NK-92 treated with Interleukin-12 subunit alpha and Interleukin-12 subunit beta, amount 100 ng/mL, for 24 hours (cell line): ENCODE results near the gene LILRA2.
"Not testable (repeated sequence)": the region's sequence is repeated elsewhere in the genome, so short reads cannot be mapped to it uniquely, and the experiment has no call there.

ENCODE experiments used
- DNase-seq: peaks from one replicate; lab custom pipeline; 2025; lab: John Stamatoyannopoulos, UW

The LILRA2 gene

DNA sequence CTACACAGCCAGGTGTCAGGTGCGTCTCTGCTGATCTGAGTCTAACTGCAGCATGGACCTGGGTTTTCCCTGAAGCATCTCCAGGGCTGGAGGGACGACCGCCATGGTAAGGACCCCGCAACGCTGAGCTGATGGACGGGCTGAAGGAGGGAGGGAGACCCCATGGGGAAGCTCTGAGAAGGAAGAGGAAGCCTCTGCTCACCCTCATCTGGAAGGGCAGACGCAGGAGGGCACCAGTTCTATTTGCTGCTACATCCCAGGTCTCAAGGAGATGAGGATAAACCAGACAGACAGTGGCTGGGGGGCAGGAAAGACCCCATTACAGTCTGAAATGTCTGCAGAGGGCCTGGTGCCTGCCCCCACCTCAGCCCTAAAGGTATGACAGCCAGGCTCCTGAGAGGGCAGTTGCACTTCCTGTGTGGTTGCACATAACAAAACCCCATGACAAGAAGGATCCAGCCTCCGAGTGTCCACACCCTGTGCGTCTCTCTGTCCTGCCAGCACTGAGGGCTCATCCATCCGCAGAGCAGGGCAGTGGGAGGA is at the start of gene LILRA2:
TSS of gene LILRA2 (plus strand) at position 461 of the 543 bp plus-strand sequence. CDS start 89 bp downstream, outside the sequence.
- no peak for DNase-seq

DNA sequence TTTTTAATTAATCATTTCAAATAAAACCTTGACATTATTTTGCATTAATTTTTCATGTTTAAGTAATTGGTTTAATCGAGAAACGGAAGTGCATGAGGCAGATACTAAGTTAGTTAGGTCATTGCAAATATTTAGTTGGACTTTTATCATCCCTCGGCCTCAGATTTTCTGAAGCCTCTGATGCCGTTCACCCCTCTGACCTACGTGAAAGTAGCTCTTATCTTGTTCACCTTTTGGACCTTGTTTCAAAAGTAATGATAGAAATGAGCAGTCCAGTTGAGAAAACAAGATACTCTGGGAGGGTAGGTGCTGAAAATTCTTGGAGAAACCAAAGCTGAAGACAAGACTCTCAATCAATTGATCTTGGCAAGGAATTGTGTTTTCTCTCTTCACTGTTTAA is 48.0 kb upstream of the LILRA2 start:
- no peak for DNase-seq

DNA sequence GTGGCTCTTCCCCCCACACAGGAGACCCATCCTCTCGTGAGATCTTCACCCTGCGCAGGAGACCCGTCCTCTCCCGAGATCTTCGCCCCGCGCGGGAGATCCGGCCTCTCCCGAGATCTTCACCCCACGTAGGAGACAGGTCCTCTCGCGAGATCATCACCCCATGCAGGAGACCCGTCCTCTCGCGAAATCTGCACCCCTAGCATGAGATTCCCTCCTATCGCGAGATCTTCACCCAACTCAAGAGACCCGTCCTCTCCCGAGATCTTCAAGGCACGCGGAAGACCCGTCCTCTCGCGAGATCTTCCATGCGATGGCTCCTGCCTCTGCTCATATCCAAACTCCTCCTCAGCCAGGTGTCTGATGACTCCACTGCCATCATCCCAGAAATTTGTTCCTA is 46.6 kb upstream of the LILRA2 start:
- no peak for DNase-seq

DNA sequence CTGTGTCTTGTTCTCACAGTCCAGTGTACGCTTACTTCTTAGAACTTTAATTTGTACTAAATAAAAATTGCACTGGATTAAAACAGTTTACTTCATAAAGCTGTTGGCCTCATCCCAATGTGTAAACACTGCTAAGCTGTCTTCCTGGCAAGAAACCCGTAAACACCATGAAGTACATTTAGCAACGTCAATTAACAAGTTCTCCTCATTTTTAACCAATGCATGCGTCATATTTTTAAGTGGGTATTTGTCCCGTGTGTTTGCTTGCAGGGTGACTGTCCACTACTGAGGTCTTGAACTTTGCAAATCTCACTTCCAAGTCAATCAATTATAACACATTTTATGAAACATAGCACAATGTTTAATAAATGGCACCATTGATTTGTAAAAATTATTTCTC is 42.7 kb upstream of the LILRA2 start:
- DNase-seq = no peak

DNA sequence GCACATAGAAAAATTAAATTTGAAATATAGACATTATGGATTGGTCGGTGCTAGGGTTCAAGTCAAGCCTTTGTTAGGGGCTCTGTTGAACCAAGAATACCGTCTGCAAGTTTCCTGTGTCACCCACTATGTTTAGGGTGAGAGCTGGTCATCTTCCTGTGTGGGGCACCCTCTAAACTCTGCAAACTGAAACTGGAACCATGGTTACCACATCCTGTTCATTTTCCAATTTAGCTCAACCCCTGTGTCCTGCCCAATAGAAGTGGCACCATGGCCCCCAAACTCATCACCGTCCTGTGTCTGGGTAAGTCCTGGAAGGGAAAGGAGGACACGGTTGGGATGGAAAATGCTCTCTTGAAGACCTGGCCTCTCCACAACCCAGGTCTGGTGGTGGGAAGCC is 41.1 kb upstream of the LILRA2 start:
- peak; percentile 53 for DNase-seq

DNA sequence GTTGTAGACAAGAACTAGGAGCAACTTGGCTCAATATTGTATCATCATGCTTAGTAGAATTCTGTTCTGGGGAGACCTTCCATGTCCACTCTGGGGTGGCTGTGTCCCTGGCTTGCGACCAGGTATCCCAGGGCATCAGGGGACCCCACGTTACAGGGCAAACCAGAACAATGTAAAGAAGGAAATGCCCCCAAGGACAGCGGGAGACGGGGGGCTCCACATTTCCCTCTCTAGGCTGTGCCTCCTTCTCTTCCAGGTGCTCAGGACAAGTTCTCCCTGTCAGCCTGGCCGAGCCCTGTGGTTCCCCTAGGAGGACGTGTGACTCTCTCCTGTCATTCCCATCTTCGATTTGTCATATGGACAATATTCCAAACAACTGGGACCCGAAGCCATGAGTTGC is 40.1 kb upstream of the LILRA2 start:
- DNase-seq = no peak

DNA sequence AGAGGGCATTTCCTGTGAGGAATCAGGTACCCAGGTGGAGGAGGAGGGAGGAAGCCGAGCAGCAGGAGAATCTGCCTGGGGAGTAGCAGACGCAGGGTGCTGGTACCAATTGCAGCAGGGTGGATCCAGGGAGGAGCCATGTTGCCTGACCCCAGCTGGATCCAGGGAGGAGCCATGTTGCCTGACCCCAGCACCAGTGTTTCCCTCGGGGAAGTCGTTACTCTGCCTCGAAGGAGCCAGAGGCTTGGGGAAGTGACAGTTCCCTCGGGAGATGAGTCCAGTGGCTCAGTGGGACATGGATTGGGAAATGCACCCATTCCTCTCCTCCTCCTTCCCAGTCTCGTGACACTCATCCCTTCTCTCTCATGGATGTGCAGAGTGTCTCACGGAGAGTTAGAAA is 39.4 kb upstream of the LILRA2 start:
- no peak for DNase-seq

DNA sequence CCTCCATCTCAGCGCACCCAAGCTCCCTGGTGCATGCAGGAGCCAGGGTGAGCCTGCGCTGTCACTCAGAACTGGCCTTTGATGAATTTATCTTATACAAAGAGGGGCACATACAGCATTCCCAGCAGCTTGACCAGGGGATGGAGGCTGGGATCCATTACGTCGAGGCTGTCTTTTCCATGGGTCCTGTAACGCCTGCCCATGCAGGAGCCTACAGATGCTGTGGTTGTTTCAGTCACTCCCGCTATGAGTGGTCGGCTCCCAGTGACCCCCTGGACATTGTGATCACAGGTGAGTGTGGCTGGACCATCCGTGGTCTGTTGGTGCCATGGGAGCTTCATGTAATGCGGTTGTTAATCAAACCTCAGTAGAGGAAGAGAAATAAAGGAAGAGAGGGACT is 38.0 kb upstream of the LILRA2 start:
- DNase-seq = no peak

DNA sequence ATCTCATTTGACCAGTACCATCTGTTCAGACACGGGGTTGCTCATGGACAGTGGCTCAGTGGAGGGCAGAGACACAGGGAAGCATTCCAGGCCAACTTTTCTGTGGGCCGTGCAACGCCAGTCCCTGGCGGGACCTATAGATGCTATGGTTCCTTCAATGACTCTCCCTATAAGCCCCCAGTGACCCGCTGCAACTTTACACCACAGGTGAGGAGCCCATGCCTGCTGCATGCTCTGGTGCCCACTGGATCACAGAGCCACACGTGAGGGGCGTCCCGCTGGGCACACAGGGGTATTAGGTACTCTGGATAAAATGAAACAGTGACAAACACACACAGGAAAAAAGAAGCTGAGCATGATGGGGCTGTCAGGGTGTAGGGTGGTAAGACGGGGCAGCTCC is 36.6 kb upstream of the LILRA2 start:
- no peak for DNase-seq

DNA sequence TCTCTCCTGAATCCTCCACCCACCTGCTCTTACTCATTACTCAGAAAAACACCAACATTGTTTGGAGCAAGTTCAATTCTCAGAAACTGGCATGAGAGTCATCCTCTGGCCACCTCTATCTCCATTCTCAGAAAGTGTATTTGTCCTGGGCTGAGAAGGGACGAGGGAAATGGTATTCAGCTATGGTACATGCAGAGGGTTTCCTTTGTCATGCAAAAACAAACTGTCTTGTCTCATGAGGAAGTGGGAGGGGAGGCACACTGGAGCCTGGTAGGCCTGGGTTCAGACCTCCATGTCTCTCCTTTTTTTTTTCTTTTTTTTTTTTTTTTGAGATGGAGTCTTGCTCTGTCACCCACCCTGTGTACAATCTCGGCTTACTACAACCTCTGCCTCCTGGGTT is 31.9 kb upstream of the LILRA2 start:
- no peak for DNase-seq

DNA sequence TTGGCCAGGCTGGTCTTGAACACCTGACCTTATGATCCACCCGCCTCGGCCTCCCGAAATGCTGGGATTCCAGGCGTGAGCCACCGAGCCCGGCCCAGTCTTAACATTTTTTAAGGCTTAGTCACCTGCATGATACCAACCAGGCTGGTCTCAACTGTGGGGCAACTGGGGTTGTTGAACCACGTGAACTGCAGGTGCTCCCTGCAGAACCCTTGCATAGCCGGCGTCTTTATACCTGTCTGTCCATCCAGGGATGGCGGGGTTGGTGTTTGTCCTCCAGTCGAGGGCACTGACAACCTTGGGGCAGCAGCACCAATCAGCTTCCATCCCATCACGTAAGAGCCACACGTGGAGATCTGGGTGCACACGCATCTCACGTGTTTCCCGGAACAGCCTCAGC is 24.8 kb upstream of the LILRA2 start:
- no peak for DNase-seq

DNA sequence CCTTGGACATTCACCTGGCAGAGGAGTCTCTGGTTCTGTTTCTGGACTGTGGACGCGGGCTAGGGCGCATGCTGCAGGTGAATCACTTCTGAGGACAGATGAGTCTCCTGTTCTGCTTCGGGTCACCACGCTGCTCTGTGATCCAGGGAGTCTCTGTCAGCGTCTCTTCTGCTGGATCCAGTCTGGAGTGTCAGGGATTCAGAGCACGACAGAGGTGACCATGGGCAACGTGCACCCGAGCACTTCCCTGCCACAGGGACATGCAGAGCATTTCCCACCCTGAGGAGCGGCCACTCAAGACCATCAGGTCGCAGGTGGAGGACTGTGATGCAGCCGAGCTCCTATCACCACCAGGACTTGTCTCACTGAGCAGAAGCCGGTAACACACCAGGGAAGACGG is 24.4 kb upstream of the LILRA2 start:
- no peak for DNase-seq

DNA sequence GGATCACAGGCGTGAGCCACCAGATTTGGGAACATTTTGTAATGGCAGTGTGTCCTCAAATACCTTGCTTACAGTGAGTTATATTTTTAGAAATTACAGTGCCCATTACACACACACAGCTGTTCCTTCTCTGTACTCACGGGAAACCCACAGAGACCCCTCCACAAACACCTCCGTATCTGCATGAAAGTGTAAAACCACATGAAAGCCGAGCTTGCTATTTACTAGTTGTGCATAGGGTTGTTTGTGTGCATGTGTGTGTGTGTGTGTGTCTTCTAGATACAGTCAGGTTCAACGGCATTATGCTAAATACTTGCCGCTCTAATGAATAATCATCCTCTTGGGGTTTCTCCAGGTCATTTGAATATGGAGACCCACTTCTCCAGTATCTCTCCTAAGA is 22.3 kb upstream of the LILRA2 start:
- no peak for DNase-seq

DNA sequence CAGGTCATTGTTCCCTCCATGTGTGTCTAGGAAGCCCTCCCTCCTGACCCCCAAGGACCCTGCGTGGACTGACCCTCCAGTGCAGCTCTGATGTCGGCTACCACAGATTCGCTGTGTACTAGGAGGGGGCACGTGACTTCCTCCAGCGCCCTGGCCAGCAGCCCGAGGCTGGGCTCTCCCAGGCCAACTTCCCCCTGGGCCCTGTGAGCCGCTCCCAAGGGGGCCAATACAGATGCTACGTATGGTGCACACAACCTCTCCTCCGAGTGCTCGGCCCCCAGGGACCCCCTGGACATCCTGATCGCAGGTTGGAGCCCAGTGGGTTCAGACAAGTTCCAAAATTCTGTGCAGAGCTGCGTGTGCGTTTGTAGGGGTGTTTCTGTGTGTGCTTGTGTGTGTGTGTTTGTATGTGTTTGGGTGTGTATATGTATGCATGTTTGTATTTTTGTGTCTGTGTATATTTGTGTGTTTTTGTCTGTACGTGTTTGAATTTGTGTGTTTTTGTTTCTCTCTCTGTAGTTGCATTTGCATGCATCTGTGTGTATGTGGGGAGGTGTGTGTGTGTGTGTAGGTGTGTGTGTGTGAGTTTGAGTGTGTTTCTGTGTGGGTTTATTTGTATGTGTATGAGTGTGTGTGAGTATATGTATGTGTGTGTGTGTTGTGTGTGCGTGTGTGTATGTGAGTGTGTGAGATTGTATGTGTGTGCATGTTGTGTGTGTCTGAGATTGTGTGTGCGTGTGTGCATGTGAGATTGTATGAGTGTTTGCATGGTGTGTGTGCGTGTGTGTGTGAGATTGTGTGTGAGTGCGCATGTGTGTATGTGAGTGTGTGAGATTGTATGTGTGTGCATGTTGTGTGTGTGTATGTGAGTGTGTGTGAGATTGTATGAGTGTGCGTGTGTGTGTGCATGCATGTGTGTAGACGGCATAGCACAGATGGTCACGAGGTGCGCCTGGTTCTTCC is 21.4 kb upstream of the LILRA2 start:
- no peak for DNase-seq

DNA sequence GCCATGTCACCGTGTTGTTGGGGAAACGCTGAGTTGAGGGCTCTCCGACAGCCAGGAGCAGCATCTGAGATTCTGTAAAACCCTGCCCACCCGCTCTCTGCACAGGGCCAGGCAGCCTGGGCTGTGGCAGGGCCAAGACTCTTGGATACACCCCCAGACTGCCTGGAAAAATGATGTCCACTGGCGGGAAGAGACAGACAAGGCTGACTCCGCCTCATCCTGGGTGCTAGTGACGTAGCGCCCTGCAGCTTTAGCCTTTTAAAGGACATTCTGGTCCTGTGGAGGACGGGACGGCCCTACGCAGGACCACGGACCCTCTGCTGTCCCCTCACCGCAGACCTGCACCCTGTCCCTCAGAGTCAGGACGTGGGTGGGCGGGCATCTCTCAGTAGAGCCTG is 20.7 kb upstream of the LILRA2 start:
- no peak for DNase-seq

DNA sequence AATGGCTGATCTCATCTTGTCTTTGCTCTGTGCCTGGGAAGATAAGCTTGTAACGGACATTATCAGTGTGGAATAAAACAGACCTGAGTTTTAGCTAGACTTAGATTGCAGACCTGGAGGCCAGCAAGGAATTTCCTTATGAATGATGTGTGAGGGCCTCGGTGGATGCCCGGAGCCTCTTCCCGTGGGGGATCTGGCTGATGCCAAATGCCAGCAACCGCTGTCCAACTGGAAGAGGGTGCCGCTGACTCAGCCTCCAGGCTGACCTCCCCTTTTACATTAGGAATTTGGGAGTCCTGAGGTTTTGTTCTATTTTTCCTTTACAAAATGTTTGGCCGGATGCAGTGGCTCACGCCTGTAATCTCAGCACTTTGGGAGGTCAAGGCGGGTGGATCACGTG is 19.6 kb upstream of the LILRA2 start:
- no peak for DNase-seq

DNA sequence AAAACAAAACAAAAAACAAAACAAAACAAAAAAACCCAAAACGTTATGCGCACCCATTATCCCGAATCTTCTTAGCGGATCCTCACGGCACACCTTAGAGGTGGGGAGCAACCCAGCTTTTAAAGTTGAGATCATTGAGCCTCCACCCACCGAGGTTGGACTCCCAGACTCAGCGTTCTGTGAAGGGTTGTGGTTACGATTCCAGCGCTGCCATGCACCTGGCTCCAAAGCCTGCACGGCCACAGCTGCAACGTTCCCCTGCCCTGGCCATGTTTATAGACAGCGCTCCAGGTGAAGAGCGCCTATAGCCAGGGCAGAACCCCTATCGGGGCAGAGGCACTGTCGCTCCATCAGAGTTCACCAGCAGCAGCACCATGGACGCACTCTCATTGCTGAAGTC is 18.7 kb upstream of the LILRA2 start:
- no peak for DNase-seq

DNA sequence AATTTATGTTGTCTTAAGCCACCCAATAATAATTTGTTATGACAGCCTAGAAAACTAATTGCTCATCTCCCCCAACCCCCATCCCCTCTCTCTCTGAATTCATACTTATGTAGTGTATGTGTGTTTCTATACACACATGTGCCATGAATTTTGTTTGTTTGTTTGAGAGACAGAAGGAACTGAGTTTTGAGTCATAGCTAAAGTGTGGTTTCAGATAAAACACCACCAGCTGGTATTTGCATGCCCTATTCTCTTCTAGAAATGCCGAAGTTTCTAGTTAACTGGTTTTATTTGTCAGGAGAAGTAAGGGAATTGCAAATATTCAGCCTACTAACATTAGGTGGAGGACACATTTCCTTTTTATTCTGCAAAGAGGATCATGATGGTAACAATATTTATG is 17.4 kb upstream of the LILRA2 start:
- DNase-seq = no peak

DNA sequence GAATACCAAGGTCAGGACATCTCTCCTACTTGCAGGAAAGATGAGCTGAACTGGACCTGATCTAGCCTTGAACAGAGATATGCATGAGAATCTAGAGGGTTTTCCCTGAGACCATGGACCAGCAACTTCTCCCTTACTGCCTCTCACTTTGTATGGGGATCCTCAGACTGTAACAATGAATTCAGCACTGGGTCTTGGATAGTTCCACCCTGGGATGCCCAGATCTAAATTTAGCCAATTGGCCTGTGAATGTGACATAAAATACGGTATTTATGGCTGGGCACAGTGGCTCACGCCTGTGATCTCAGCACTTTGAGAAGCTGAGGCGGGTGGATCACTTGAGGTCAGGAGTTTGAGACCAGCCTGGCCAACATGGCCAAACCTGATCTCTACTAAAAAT is 15.3 kb upstream of the LILRA2 start:
- DNase-seq = no peak

DNA sequence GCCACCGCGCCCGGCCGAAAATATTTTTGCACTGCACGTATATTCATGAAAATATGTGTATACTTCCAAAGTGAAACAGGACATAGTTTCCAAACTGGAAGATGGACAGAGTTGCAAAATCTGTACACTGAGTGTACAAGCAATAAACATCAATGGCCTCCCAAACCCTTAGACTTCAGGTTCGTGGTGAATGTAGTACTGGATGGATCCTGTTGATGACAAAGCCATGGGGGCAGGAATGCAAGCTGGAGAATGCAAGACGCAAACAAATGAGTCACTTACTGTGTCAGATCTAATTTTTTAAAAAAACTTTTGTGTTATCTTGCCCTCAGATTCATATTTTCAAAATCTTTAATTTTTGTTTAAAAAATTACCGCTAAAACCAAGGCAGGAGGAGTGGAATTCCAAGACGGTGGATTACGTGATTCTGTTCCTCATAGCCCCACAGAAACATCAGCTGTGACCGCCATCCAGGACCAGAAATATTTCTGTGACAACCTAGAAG is 12.7 kb upstream of the LILRA2 start:
- no peak for DNase-seq

DNA sequence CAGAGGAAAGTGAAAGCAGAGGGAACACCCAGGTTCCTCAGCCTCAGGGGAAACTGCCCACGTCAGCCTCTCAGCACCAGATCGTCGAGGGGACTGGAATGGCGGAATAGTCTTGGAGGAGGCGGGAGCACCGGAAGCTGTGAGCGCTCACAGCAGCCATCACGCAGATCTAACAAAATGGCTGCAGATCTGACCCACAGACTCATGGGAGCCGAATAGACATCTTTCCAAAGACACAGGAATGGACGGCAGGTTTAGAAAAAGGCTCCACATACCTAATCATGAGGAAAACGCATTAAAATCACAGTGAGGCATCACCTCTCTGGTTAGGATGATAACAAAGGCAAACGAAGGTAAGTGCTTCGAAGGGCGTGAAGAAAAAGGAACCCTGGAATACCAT is 11.8 kb upstream of the LILRA2 start:
- DNase-seq = no peak

DNA sequence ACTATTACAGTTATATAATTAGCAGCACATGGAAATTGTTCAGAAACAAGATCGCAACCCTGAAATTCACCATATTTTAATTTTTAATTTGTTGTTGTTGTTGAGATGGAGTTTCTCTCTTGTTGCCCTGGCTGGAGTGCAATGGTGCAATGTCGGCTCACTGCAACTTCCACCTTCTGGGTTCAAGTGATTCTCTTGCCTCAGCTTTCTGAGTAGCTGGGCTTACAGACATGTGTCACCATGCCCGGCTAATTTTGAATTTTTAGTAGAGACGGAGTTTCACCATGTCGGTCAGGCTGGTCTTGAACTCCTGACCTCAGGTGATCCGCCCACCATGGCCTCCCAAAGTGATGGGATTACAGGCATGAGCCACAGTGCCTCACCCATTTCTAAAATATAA is 10.4 kb upstream of the LILRA2 start:
- DNase-seq = not testable (repeated sequence)

DNA sequence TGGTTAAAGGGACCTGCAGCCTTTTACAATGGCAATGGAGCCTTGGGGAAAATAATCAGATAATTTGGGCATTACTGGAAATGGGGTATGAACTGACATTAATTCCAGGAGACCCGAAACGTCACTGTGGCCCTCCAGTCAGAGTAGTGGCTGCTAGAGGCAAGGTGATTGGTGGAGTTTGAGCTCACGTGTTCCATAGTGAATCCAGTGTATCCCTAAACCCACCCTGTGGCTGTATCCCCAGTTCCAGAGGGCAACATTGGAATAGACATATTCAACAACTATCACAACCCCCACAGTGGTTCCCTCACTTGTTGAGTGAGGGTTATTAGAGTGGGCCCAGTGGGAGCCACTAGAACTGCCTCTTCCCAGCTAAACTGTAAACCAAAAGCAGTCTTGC is 3.3 kb upstream of the LILRA2 start:
- DNase-seq = no peak
